Heart left ventricle (tissue), 13 donors: ENCODE measurements around the gene SSTR4.

Experiments used
- POLR2A ChIP-seq, 2 donors: fragments of 450-650 bp; IDR thresholded peaks; one replicate each; pipeline ENCODE4 v1.6.1; 2017; ENCODE audit warnings: antibody characterized with exemption in 2 of 2, mild to moderate bottlenecking in 2 of 2, moderate library complexity in 2 of 2
- TF ChIP-seq, protein P1 (sequence below), 12 donors: fragments of 200-600 bp; sonication (generic) in 4 of 12; IDR thresholded peaks; one replicate each; pipeline versions ENCODE4 v1.5.0 to v1.8.0; 2018 to 2022; ENCODE audit warnings: antibody characterized with exemption in 12 of 12, mild to moderate bottlenecking in 5 of 12
- donor health status: ischemic (EF 13 %, LVEDD 7.1; RV severe dilation, severe dysfunction).
- donor health status: DM: no; HTN: yes; CAD: no.
- donor health status: DM: no; HTN: no; CAD: no.
- donor health status: ischemic (EF 25% LVEDD 6.9; RV normal size, moderate dysfunction).
- donor health status: ischemic (EF 25% LVEDD 5.7; RV mildly dilated, moderate dysfunction).
- donor health status: ischemic (EF 35%, LVEDD 5.7; RV mildly dilated, moderate dysfunction).
- donor health status: nonischemic (EF 11% LVEDD 7.7; RV severe dilation, severe dysfunction).
- donor health status: DM: yes; HTN: yes; CAD: no.
- donor health status: PGD.
- donor health status: ischemic (EF 29% LVEDD 5.4; RV normal size, mild dysfunction).
- donor health status: nonischemic (EF 23%, LVEDD 6.1; RV moderate dilation, normal function).

DNA sequence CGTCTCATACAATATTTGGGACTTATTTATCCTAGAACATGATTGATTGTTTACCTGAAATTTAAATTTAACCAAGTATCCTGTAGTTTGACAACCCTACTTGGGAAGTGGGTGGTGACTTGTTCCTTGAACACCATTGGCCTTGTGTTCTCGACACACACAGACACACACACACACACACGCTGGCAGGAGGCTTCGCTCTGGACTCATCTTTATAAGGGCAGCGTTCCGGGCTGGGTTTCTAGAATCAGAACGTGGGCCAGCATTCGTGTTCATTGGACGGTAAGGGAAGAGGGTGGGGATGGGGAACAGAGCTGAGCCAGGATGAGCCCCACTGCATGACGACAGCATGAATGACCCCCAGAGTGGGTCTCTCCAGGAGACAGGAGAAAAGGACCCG, 16.2 kb upstream of the SSTR4 start:
- TF ChIP-seq, protein P1, sequence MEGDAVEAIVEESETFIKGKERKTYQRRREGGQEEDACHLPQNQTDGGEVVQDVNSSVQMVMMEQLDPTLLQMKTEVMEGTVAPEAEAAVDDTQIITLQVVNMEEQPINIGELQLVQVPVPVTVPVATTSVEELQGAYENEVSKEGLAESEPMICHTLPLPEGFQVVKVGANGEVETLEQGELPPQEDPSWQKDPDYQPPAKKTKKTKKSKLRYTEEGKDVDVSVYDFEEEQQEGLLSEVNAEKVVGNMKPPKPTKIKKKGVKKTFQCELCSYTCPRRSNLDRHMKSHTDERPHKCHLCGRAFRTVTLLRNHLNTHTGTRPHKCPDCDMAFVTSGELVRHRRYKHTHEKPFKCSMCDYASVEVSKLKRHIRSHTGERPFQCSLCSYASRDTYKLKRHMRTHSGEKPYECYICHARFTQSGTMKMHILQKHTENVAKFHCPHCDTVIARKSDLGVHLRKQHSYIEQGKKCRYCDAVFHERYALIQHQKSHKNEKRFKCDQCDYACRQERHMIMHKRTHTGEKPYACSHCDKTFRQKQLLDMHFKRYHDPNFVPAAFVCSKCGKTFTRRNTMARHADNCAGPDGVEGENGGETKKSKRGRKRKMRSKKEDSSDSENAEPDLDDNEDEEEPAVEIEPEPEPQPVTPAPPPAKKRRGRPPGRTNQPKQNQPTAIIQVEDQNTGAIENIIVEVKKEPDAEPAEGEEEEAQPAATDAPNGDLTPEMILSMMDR (IDR thresholded peaks at IDR 0.05): no peak
- TF ChIP-seq POLR2A (IDR thresholded peaks at IDR 0.05): no peak
